Osteocyte (in vitro differentiated cells): ENCODE measurements around the gene HOXD10. TPM values are rescaled to one million over a fixed set of nuclear protein-coding genes. Genes with fewer than 3 reads are reported as not detected.

Experiments
- DNase-seq: peaks from one replicate; pipeline ENCODE4 v3.0.0; 2021; ENCODE audit warnings: mixed read lengths; ENCODE audit not compliant: unreplicated experiment; ENCODE audit errors: extremely low spot score
- H3K27ac Mint-ChIP-seq: one replicate; pipeline ENCODE4 v1.8.0; 2021; ENCODE audit warnings: mild to moderate bottlenecking, mixed read lengths; ENCODE audit not compliant: unreplicated experiment
- H3K27me3 Mint-ChIP-seq: one replicate; pipeline ENCODE4 v1.8.0; 2021; ENCODE audit warnings: mixed read lengths; ENCODE audit not compliant: unreplicated experiment
- H3K36me3 Mint-ChIP-seq: one replicate; pipeline ENCODE4 v1.8.0; 2021; ENCODE audit warnings: mixed read lengths; ENCODE audit not compliant: unreplicated experiment
- H3K4me1 Mint-ChIP-seq: one replicate; pipeline ENCODE4 v1.8.0; 2021; ENCODE audit warnings: mixed read lengths; ENCODE audit not compliant: unreplicated experiment
- H3K4me3 Mint-ChIP-seq: one replicate; pipeline ENCODE4 v1.8.0; 2021; ENCODE audit warnings: mild to moderate bottlenecking, moderate library complexity, mixed read lengths; ENCODE audit not compliant: unreplicated experiment
- H3K9me3 Mint-ChIP-seq: one replicate; pipeline ENCODE4 v1.8.0; 2021; ENCODE audit warnings: mixed read lengths; ENCODE audit not compliant: unreplicated experiment
- total RNA-seq: library from RNA; stranded (reverse); gene quantifications from 2 replicates; pipeline ENCODE4 v1.2.1, GENCODE V29; 2021
- TF ChIP-seq, protein P1 (sequence below): fragments of 200-600 bp; sonication (generic); IDR thresholded peaks from 2 replicates; pipeline ENCODE4 v1.5.0; 2021; ENCODE audit warnings: antibody characterized with exemption, mild to moderate bottlenecking, moderate library complexity

HOXD10 gene
- total RNA-seq, 1 donor from 2014 or later: not detected

- H3K36me3 Mint-ChIP-seq: no peaks in the 10 kb centered on the region
- TF ChIP-seq, protein P1, sequence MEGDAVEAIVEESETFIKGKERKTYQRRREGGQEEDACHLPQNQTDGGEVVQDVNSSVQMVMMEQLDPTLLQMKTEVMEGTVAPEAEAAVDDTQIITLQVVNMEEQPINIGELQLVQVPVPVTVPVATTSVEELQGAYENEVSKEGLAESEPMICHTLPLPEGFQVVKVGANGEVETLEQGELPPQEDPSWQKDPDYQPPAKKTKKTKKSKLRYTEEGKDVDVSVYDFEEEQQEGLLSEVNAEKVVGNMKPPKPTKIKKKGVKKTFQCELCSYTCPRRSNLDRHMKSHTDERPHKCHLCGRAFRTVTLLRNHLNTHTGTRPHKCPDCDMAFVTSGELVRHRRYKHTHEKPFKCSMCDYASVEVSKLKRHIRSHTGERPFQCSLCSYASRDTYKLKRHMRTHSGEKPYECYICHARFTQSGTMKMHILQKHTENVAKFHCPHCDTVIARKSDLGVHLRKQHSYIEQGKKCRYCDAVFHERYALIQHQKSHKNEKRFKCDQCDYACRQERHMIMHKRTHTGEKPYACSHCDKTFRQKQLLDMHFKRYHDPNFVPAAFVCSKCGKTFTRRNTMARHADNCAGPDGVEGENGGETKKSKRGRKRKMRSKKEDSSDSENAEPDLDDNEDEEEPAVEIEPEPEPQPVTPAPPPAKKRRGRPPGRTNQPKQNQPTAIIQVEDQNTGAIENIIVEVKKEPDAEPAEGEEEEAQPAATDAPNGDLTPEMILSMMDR: no peak
- H3K4me3 Mint-ChIP-seq: peak overlapping the region; percentile 45
- peaks cover 83% of the 10 kb centered on the region for H3K27me3 Mint-ChIP-seq
- no peaks in the 10 kb centered on the region for H3K9me3 Mint-ChIP-seq
- H3K27ac Mint-ChIP-seq: no peak overlapping the region
- DNase-seq: no peak
- H3K4me1 Mint-ChIP-seq: peaks cover 24% of the 10 kb centered on the region
Observed at GRCh38 chr2:176105730-176106580, 10.6 kb upstream of the HOXD10 start.

DNA sequence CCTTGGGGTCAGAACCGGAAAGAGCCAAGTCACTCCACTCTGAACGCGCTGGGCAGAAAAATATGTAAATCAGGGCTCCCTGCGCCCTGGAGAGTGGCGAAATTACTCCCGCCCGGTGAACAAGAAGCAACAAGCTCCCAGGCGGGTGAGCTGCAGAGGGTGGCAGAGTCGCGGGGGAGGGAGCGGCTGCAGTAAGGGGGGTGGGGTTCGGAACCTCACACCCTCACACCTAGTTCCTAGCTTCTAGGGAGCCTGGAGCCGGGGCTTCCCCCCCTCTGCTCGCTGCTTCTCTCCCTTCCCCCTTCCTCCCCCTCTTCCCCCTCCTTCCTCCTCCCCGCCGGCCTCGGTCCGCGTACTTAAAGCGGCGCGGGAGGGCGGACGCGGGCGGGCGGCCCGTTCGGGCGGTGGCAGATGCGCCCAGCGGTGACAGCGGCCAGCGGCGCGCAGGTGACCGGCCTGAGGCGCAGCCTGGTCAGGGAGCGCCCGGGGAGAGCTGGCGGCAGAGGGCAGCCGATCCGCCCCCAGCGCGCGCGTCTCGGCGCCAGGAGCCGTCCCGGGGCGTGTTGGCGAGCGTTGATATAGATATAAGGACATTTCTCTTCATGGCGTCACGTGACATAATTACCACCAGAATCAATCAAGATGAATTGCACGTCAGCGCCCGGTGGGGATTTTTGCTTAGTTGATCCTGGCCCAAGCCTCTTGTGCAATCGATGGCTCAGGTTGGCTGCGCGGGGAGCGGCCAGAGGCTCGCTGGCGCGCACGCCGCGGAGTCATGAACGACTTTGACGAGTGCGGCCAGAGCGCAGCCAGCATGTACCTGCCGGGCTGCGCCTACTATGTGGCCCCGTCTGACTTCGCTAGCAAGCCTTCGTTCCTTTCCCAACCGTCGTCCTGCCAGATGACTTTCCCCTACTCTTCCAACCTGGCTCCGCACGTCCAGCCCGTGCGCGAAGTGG is 9.7 kb upstream of the HOXD10 start, which contains the start of gene HOXD11:
TSS of gene HOXD11 (plus strand) at position 700 of the 959 bp plus-strand sequence. CDS start at position 776, 76 bp downstream.
- Mint-ChIP-seq H3K9me3 (no peaks in the 10 kb centered on the region), H3K27ac (no peak within 1 kb of the TSS), H3K4me1 (peaks cover 27% of the 10 kb centered on the region), H3K36me3 (no peaks in the 10 kb centered on the region), H3K4me3 (peak within 1 kb of the TSS; percentile 47), H3K27me3 (peaks cover 83% of the 10 kb centered on the region)
- TF ChIP-seq, protein P1: no peak
- DNase-seq: no peak

GRCh38 chr2:176107731-176108181 is 8.8 kb upstream of the HOXD10 start:
- peaks cover 83% of the 10 kb centered on the region for H3K27me3 Mint-ChIP-seq
- H3K36me3 Mint-ChIP-seq: no peaks in the 10 kb centered on the region
- H3K27ac Mint-ChIP-seq: no peak overlapping the region
- no peaks in the 10 kb centered on the region for H3K9me3 Mint-ChIP-seq
- no peak overlapping the region for H3K4me3 Mint-ChIP-seq
- DNase-seq: no peak
- TF ChIP-seq, protein P1: no peak
- H3K4me1 Mint-ChIP-seq: peaks cover 27% of the 10 kb centered on the region

GRCh38 chr2:176109192-176109901 is 7.2 kb upstream of the HOXD10 start:
- Mint-ChIP-seq H3K27ac (no peak overlapping the region), H3K4me1 (peaks cover 25% of the 10 kb centered on the region), H3K36me3 (no peaks in the 10 kb centered on the region), H3K27me3 (peaks cover 83% of the 10 kb centered on the region), H3K4me3 (no peak overlapping the region), H3K9me3 (no peaks in the 10 kb centered on the region)
- DNase-seq: no peak
- TF ChIP-seq, protein P1: no peak
